GM18502 (cell line): ENCODE data around the gene NOTCH4.
A peak's percentile ranks its signal among the peaks of the same experiment; 100 is the strongest.

Source experiments
- ATAC-seq: cut with Tn5 transposase; IDR thresholded peaks from one replicate; pipeline ENCODE4 v1.9.1; 2021; ENCODE audit warnings: mild to moderate bottlenecking; ENCODE audit not compliant: unreplicated experiment, poor library complexity

Gene NOTCH4

GRCh38 chr6:32183030-32183429 is 40.8 kb downstream of the NOTCH4 start:
- ATAC-seq: no peak

- no peak for ATAC-seq
These were observed 41.3 kb downstream of the NOTCH4 start for GRCh38 chr6:32182555-32182981.

- ATAC-seq: no peak
These were observed 41.8 kb downstream of the NOTCH4 start for GRCh38 chr6:32181915-32182529.

GRCh38 chr6:32181148-32181702 is 42.6 kb downstream of the NOTCH4 start:
- ATAC-seq: no peak

DNA sequence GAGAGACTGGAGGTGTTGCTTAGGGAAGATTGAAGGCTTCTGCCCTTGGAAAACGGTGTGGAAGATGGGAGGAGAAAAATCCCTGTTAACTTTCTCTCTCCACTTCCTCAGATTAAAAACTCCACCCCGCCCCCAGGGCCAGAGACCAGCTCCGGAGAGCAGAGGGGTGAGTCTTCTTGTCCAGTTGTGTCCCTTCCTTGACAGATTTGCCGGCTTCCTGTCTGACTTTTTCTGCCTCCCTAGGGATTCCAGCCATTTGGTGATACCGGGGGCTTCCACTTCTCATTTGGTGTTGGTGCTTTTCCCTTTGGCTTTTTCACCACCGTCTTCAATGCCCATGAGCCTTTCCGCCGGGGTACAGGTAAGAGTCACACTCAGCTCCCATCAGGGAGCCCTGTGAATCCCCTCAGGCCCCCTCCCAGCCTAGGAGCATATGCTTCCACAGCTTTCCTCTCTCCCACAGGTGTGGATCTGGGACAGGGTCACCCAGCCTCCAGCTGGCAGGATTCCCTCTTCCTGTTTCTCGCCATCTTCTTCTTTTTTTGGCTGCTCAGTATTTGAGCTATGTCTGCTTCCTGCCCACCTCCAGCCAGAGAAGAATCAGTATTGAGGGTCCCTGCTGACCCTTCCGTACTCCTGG is 44.0 kb downstream of the NOTCH4 start:
- ATAC-seq: no peak

- ATAC-seq: no peak
These were observed 45.1 kb downstream of the NOTCH4 start for GRCh38 chr6:32178547-32179440.

DNA sequence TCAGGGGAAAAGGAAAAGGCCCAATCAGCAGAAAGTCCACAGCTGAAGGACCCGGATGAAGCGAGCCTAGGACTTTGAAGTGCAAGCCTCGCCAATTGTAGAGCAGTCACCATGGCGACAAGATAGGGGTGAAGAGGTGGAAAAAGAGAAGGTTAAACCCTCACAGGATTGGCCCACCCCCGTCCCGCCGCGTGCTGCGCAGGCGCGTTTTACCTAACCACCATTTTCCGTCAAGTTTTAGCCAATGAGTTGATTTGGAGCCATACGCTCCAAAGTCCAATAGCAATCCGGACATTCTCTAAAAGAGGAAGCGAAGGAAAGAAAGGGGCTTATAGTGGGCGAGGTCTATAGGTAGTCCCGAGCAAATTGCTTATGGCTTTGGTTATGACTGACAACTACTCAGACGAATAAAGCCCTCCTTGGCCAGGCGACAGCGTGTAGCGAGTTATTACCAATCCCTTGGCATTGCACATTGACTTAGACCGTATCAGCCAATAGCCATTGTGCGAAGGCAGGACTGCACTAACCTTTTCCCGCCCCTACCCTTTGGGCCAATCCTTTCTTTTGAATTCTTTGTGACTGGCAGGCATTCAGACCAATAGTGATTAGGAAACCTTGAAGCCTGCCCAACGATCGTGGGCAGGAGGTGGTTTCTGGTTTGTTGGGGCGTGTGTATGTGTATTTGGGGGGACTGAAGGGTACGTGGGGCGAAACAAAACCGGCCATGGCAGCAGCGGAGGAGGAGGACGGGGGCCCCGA is 45.9 kb downstream of the NOTCH4 start, which contains the start of gene RNF5:
RNF5 (plus strand) TSS at position 618 of the 759 bp plus-strand sequence; CDS start at position 725, 107 bp downstream.
- peak; percentile 73 for ATAC-seq

DNA sequence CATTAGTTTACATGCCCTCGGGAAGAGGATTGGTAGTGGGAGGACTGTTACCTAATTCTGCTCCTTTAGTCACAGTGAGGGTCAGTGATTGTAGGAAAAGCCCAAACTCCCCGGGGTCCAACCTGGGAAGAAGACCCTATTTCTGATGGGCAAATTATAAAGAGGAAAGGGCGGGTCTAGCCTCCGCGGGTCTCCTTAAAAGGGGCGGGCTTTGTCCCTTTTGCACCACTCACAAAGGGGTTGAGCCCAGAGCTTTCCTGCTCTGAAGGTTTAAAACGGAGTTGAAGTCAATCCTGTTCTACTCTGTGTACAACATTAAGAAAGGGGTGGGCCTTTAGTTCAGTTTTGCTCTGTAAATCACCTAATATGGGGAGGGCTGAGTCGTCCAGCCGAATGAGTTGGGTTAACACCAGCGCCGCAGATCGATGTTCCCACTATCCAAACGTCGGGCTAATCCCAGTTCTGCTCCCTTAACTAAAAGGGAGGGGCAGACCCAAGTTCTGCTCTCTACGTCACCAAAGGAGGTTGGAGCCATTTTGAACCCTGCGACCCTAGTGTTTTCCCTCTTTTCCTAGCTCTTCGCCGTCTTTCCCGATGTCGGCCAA is 46.6 kb downstream of the NOTCH4 start:
- ATAC-seq: peak; percentile 3

- no peak for ATAC-seq
These were observed 47.2 kb downstream of the NOTCH4 start for GRCh38 chr6:32176476-32177182.

- peak; percentile 41 for ATAC-seq
These were observed 48.0 kb downstream of the NOTCH4 start, which contains the start of gene AGPAT1 for GRCh38 chr6:32175711-32176475. TSS of gene AGPAT1 (minus strand) at chr6:32176084. CDS start at chr6:32171496, 4,588 bp downstream.

DNA sequence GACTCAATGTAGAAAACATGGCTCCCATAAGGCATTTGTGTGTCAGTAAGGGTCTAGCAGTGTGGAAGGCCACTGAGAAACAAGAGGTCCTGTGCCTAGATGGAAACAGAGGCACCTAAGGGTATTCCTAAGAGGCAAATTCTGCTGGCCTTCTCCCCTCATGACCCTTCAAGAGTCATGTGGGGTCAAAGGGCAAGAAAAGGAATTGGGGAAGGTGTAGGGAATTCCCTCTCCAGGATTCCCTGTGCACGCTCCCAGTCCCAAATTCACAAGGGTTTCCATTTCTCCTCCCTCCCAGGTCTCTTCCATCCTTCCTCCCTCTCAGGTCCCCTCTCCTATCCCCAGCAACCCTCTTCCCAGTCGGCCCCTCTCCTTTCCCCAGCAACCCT is 48.6 kb downstream of the NOTCH4 start:
- ATAC-seq: no peak

DNA sequence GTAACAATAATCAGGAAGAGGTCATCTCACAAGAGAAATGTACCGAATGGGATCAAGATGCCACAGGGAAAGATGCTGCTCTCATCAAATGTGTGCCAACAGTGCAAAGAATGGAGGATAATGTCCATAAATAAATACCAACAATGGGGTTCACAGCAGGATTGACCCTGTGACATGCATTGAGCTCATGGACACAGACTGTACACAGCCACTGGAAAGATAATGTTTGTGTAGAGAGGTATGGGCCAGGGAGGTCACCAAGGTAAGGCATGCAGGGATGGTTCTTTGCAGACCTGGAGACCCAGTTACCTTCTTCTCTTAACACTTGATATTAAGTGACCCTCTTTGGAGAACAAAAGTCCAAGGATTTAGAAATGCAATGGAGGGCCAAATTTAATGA is 49.5 kb downstream of the NOTCH4 start:
- ATAC-seq: no peak

GRCh38 chr6:32173051-32173727 is 50.7 kb downstream of the NOTCH4 start:
- no peak for ATAC-seq

DNA sequence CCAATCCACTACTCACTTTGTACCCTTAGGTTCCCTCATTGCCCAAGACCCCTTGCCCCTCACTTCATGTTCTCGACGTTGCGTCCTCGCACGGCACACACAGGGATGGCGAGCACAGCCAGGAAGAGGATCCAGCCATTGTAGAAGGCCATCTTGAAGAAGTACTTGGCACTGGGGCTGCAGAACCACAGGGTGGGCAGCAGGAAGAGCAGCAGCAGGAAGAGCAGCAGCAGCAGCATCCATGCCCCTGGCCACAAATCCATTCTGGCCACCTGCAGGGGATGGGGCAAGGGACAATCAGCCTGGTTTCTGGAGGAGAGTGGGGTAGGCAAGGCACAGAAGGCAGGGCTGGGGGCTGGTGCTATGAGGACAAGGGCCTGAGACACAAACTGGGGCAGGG is 52.6 kb downstream of the NOTCH4 start:
- ATAC-seq: no peak

DNA sequence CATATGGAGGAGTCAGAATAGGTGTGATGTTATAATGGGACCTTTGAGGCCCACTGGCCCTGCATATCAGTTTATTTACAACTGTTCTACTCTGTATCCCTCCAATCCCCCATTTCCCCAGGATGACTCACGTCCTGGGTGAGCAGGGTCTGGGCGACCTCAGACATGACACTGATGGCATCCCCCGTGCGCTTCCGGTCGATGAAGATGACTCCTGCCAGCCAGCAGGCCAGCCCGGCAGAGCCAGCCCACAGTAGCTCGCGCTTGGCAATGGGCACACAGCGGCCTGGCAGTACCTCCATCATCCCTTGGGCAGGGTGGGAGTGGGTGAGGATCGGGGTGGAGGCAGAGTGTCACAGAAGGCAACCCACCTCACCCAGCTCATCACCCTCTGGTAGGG is 53.6 kb downstream of the NOTCH4 start:
- ATAC-seq: no peak

DNA sequence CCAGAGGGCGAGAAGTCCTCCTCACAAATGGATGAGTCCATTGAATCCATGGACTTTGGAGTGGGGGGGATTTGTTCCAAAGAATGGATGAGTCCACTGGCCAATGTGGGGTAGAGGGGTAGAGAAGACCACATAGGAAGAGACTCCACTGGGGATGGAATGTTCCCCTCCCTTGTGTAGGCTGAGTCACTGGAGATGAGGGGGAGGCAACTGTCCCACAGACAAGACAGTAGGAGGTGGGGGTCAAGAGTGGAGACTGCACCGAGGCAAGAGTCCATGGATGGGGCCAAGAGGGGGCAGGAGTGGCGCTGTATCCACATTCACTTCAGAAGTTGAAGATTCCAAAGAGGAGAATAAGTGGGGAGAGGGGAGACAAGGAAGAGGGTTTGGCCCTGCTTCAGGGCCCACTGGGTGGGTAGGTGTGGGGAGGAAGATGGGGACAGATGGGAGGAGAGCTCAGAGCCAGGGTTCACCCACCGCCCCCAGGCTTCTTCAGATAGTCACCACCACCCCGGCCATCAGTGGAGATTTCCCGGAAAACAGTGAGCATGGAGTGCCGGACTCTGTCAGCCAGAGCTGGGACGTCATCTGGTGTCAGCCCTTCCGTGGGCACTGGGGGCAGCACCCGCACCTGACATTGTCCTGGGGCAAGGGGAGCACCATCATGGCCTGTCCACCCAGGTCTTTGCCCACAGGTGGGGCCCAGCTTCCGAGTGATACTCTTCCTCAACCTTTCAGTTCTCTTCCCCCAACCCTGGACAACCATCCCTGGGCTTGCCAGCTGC is 54.9 kb downstream of the NOTCH4 start:
- no peak for ATAC-seq

DNA sequence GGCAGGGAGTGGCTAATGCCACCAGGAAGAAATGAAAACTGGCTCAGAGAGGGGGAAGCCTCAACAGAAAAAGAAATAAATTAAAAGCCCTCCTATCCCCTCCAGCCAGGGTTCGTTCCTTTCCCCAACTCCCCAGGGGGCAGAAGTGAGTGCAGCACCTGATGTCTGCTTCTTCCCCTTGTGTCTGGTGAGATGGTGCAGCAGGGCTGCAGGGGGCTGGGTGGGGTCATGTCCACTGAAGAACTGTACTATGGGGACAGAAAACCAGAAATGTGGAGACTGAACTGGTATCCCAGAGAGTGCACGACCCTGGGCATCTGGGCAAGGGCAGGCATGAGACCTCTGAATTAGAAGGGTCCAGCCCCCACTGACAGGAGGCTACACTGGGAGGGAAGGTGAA is 55.5 kb downstream of the NOTCH4 start:
- ATAC-seq: no peak
